Activated gamma-delta T cell treated with anti-CD3 and anti-CD28 coated beads, Interleukin-2, amount 50 U/mL, for 16 hours (primary cell): Measurements from ENCODE around the gene TCF15.
"Not testable (repeated sequence)": the region's sequence is repeated elsewhere in the genome, so short reads cannot be mapped to it uniquely, and the experiment has no call there.

Experiments used
- DNase-seq: peaks from one replicate; pipeline ENCODE4 v3.0.0-alpha.2; 2020; ENCODE audit warnings: low read depth

Gene TCF15

DNA sequence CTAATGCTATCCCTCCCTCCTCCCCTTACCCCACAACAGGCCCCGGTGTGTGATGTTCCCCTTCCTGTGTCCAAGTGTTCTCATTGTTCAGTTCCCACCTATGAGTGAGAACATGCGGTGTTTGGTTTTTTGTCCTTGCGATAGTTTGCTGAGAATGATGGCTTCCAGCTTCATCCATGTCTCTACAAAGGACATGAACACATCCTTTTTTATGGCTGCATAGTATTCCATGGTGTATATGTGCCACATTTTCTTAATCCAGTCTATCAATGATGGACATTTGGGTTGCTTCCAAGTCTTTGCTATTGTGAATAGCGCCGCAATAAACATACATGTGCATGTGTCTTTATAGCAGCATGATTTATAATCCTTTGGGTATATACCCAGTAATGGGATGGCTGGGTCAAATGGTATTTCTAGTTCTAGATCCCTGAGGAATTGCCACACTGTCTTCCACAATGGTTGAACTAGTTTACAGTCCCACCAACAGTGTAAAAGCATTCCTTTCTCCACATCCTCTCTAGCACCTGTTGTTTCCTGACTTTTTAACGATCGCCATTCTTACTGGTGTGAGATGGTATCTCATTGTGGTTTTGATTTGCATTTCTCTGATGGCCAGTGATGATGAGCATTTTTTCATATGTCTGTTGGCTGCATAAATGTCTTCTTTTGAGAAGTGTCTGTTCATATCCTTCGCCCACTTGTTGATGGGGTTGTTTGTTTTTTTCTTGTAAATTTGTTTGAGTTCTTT, 31.0 kb downstream of the TCF15 start:
- DNase-seq = not testable (repeated sequence)

DNA sequence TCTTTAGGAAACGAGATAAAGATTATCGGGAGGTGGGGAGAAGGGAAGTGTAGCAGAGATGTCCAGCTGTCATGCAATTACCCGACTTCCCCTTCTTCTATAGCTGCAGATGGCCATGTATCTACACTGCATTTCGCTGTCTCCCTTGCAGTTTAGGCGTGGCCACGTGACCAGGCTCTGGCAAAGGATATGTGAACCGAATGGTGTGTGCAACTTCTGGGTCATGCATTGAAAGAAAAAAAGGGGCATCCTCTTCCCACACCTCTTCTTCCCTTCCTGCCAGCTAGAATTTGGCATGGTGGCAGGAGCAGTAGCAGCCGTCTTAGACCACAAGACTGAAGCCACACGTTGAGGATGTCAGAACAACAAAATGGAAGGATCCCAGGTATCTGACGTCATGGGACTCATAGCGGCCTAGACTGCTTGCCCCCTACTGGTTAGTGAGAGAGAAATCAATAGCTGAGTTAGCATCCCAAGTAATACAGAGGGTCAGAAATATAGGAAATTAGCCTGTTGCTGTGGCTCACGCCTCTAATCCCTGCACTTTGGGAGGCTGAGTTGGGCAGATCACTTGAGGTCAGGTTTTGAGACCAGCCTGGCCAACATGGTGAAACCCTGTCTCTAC, 32.8 kb downstream of the TCF15 start:
- DNase-seq = no peak

- DNase-seq = no peak
These were observed 34.0 kb downstream of the TCF15 start for GRCh38 chr20:576156-576555.

DNA sequence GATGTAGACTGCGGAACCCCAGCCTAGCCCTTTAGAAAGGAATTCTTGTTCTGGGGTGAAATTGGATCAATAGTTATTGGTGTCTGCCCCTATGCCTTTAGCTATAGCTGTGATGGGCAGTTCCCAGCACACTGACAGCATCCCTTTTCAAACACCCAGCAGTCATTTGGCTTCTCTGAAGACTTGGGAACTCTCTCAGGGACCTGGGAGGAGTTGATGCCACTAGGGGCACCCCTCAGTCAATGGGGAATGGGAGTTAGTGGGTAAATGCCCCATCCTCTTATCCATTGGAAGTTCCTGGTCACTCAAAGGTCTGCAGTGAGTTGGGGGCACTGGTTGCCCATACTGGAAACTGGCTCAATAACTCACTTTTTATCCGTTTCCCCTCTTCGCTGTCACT, 34.9 kb downstream of the TCF15 start:
- DNase-seq = no peak

GRCh38 chr20:574297-574942, 35.7 kb downstream of the TCF15 start:
- no peak for DNase-seq

GRCh38 chr20:573414-574296, 36.5 kb downstream of the TCF15 start:
- DNase-seq = no peak

DNA sequence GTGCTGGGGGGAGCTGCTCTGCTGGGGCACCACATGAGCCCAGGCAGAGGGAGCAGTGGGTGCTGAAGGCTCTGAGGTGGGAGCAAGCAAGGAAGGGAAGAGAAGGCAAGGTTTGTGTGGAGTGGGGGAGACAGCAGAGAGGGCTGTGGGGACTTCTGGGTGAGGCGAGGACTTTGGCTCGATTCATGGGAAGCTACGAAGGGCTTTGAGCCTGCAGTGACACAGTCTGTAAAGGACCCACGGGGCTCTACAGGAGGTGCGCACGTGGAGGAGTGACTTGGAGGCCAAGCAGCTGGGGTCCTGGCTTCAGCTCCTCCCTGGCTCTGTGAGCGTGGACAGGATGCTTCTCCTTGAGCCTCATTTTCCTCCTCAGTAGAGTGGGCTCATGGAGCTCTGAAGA, 37.4 kb downstream of the TCF15 start:
- DNase-seq = no peak

GRCh38 chr20:571754-572441, 38.2 kb downstream of the TCF15 start:
- no peak for DNase-seq

- DNase-seq = no peak
These were observed 41.3 kb downstream of the TCF15 start for GRCh38 chr20:568673-569415.

- no peak for DNase-seq
These were observed 41.9 kb downstream of the TCF15 start for GRCh38 chr20:568097-568652.

DNA sequence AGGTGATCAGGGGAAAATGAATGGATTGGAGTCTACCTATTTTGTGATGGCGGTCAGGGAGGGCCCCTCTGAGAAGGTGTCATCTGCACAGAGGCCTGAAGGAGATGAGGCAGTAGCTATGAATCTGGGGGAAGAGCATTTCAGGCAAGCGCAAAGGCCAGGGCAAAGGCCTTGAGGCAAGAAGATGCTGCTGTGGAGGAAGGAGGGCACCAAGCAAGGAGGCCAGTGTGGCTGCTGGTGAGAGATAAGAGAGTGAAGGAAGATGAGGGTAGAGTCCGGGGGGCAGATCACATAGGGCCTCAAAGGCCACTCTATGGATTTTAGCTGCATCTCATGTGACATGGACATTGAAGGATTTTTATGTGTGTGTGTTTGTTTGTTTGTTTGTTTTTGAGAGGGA, 45.9 kb downstream of the TCF15 start:
- no peak for DNase-seq

GRCh38 chr20:563187-563586, 46.9 kb downstream of the TCF15 start:
- DNase-seq = no peak

DNA sequence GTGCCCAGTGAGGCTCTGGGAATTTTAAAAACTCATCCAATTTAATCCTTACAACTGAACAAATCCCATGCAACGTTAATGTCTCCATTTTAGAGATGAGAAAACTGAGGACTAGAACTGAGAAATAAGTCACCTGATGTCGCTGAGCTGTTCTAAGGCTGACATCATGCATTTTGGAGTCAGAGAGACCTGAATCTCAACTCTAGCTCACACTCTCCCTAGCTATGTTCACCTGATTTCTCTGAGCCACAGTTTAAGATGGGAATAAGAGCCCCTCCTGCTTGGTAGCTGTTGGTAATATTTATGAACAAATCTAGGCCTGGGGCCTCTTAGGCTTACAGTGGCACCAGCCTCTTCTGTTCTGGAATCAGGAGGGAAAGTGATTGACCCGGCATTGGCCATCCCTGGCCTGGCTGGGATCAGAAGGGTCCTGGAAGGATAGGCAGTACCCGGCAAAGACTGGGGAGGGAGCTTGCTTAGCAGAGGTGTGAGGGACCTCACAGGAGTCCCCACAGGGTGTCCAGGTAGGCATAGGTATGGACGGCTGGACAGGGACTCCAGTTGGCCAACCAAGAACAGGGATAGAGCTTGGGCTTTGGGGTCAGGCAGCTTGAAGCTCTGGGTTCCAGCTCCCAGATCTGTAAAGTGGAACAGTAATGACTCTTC, 47.7 kb downstream of the TCF15 start:
- no peak for DNase-seq

DNA sequence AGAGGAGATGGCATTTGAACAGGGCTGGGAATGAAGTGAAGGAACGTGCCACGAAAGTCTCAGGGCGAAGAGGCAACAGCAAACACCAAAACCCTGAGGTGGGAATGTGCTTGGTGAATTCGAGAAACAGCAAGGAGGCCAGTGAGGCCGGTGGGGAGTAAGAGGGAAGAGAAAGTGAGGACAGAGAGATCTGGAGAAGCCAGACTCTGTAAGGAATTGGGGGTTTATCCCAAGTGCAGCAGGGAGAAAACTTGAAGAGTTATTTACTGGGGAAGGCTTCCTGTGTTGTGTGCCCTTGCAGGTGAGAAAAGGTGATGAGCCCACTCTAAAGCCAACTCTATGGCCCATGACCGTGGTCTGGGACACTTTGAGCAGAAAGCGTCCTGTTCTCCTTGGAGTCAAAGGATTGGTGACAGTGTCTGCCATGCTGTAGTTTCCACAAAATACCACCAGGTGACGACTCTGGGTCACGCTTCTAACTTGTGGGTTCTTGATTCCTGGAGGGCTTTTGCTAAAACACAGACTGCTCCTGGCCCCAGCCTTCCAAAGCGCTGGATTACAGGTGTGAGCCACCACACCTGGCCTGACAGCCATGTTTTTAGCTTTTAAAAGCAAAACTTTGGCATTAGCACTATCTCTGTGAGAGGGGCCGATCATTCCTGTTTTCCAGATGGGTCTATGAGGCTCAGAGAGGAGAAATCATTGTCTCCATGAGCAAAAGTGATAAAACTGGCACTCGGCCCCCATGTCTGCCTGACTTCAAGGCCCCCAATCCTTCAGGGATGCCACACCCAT, 48.5 kb downstream of the TCF15 start:
- DNase-seq = peak; percentile 23

- DNase-seq = no peak
These were observed 49.4 kb downstream of the TCF15 start for GRCh38 chr20:560680-561079.

GRCh38 chr20:558117-558516, 52.0 kb downstream of the TCF15 start:
- DNase-seq = no peak

GRCh38 chr20:556984-557383, 53.1 kb downstream of the TCF15 start:
- no peak for DNase-seq

GRCh38 chr20:555976-556385, 54.1 kb downstream of the TCF15 start:
- DNase-seq = no peak
